Measurements from ENCODE around the gene ENAH. TPM values are rescaled to one million over a fixed set of nuclear protein-coding genes. Genes with fewer than 3 reads are reported as not detected.

The ENAH gene
- polyA plus RNA-seq, 1 donor (not counting 4 experiments of a cell fraction or from before 2014, with no cell fraction given) = 61.0 TPM

DNA sequence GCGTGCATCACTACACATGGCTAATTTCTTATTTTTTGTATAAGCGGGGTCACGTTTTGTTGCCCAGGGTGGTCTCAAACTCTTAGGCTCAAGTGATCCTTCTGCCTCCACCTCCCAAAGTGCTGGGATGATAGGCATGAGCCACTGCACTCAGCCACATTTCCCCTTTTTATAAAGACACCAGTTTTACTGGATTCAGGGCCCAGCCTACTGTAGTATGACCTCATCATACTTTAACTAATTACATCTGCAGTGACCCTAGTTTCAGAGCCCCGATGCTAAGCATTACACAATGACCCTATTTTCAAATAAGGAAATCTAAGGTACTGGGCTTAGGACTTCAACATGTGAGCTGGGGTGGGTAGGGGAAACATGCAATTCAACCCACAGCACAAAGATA lies 31.8 kb upstream of the ENAH start:
- DNase-seq (ENCODE audit: low read depth, low spot score) (no peak), FAIRE-seq (no peak)
- dilution Hi-C loops (cut with MboI; ENCODE audit: extremely low pct_ligation_motif_present, low sequenced_read_pairs) = no loop called here

DNA sequence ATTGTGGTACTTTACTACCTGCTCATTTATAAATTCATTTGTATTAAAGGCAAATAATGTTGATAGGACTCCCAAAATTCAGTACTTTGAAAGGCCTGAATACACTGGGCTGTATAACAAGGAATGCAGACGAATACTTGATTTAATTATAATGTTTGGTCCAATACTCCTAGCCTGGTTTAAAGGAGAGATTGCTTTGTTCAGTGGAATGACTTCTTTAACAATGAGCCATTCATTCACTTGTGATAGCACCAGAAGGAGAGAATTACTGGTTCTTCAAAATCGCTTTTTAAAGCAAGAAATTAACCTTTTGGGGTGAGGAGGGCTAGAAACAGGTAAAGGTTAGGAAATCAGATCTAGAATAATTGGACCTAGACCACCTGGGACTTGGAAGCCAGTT lies 28.3 kb upstream of the ENAH start:
- no peak for FAIRE-seq
- no peak overlapping the region for H3K4me2 ChIP-seq (ENCODE audit: control insufficient read depth, extremely low read depth, insufficient read depth, low read depth, low read length)

More for the DNA sequence above, 31.8 kb upstream of the ENAH start:
- Histone ChIP-seq H3K36me3 (ENCODE audit: control insufficient read depth in 2 of 2, extremely low read depth in 1 of 2, insufficient read depth in 2 of 2, low read length in 2 of 2) (no peaks in the 10 kb centered on the region), H3K9me1 (ENCODE audit: control insufficient read depth, extremely low read depth, insufficient read depth, low read length) (no peaks in the 10 kb centered on the region), H4K20me1 (ENCODE audit: control insufficient read depth, extremely low read depth, insufficient read depth, low read length) (no peaks in the 10 kb centered on the region), H3K27me3 (ENCODE audit: control insufficient read depth, extremely low read depth, insufficient read depth, low read length) (no peaks in the 10 kb centered on the region), H2AFZ (ENCODE audit: control insufficient read depth, low read length) (no peak overlapping the region), H3K27ac (ENCODE audit: control insufficient read depth, insufficient read depth, low read length) (no peak overlapping the region), H3K4me3 (ENCODE audit: control insufficient read depth in 2 of 3, extremely low read depth in 1 of 3, insufficient read depth in 2 of 3, low read depth in 1 of 3, low read length in 3 of 3) (no peak overlapping the region), H3K4me1 (ENCODE audit: control insufficient read depth, extremely low read depth, insufficient read depth, low read length) (peaks cover 3% of the 10 kb centered on the region), H3K4me2 (ENCODE audit: control insufficient read depth, extremely low read depth, insufficient read depth, low read depth, low read length) (no peak overlapping the region), H3K9ac (ENCODE audit: control insufficient read depth, extremely low read depth, insufficient read depth, low read length) (no peak overlapping the region), H3K79me2 (ENCODE audit: control insufficient read depth, insufficient read depth, low read length) (no peaks in the 10 kb centered on the region), H3K9me3 (ENCODE audit: control insufficient read depth, low read depth, low read length) (no peaks in the 10 kb centered on the region)
- TF ChIP-seq, protein P1, sequence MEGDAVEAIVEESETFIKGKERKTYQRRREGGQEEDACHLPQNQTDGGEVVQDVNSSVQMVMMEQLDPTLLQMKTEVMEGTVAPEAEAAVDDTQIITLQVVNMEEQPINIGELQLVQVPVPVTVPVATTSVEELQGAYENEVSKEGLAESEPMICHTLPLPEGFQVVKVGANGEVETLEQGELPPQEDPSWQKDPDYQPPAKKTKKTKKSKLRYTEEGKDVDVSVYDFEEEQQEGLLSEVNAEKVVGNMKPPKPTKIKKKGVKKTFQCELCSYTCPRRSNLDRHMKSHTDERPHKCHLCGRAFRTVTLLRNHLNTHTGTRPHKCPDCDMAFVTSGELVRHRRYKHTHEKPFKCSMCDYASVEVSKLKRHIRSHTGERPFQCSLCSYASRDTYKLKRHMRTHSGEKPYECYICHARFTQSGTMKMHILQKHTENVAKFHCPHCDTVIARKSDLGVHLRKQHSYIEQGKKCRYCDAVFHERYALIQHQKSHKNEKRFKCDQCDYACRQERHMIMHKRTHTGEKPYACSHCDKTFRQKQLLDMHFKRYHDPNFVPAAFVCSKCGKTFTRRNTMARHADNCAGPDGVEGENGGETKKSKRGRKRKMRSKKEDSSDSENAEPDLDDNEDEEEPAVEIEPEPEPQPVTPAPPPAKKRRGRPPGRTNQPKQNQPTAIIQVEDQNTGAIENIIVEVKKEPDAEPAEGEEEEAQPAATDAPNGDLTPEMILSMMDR (optimal IDR thresholded peaks at IDR 0.05 in 1 of 3, IDR thresholded peaks at IDR 0.05 in 1 of 3, conservative IDR thresholded peaks at IDR 0.05 in 1 of 3; ENCODE audit: extremely low read depth in 1 of 3, insufficient read depth in 2 of 3, low read length in 3 of 3) = no peak
- TF ChIP-seq EZH2 (IDR thresholded peaks at IDR 0.05; ENCODE audit: low read length) = no peak

More for the DNA sequence above, 28.3 kb upstream of the ENAH start:
- Histone ChIP-seq H3K36me3 (ENCODE audit: control insufficient read depth in 2 of 2, extremely low read depth in 1 of 2, insufficient read depth in 2 of 2, low read length in 2 of 2) (no peaks in the 10 kb centered on the region), H2AFZ (ENCODE audit: control insufficient read depth, low read length) (no peak overlapping the region), H3K9ac (ENCODE audit: control insufficient read depth, extremely low read depth, insufficient read depth, low read length) (no peak overlapping the region), H4K20me1 (ENCODE audit: control insufficient read depth, extremely low read depth, insufficient read depth, low read length) (no peaks in the 10 kb centered on the region), H3K9me1 (ENCODE audit: control insufficient read depth, extremely low read depth, insufficient read depth, low read length) (no peaks in the 10 kb centered on the region), H3K4me1 (ENCODE audit: control insufficient read depth, extremely low read depth, insufficient read depth, low read length) (no peaks in the 10 kb centered on the region), H3K4me3 (ENCODE audit: control insufficient read depth in 2 of 3, extremely low read depth in 1 of 3, insufficient read depth in 2 of 3, low read depth in 1 of 3, low read length in 3 of 3) (no peak overlapping the region), H3K27ac (ENCODE audit: control insufficient read depth, insufficient read depth, low read length) (no peak overlapping the region), H3K27me3 (ENCODE audit: control insufficient read depth, extremely low read depth, insufficient read depth, low read length) (peaks cover 11% of the 10 kb centered on the region), H3K79me2 (ENCODE audit: control insufficient read depth, insufficient read depth, low read length) (no peaks in the 10 kb centered on the region), H3K9me3 (ENCODE audit: control insufficient read depth, low read depth, low read length) (no peaks in the 10 kb centered on the region)
- TF ChIP-seq, protein P1 (optimal IDR thresholded peaks at IDR 0.05 in 1 of 3, IDR thresholded peaks at IDR 0.05 in 1 of 3, conservative IDR thresholded peaks at IDR 0.05 in 1 of 3; ENCODE audit: extremely low read depth in 1 of 3, insufficient read depth in 2 of 3, low read length in 3 of 3) = no peak
- no peak for TF ChIP-seq EZH2 (IDR thresholded peaks at IDR 0.05; ENCODE audit: low read length)
- dilution Hi-C loops (cut with MboI; ENCODE audit: extremely low pct_ligation_motif_present, low sequenced_read_pairs) = no loop called here
- no peak for DNase-seq (ENCODE audit: low read depth, low spot score)
